Peyer's patch (tissue), 4 donors: ENCODE data around the gene MIPOL1. TPM values are rescaled to one million over a fixed set of nuclear protein-coding genes. Genes with fewer than 3 reads are reported as not detected.

Experiments
- DNase-seq, 3 donors: peaks; one replicate each; pipeline ENCODE4 v3.0.0-alpha.2; 2017 to 2019
- H3K27ac ChIP-seq, 4 donors: fragments of 200-600 bp; sonication (generic); one replicate each; pipeline ENCODE4 v1.5.1; 2016 to 2019
- H3K27me3 ChIP-seq, 2 donors: fragments of 200-600 bp; sonication (generic); one replicate each; pipeline ENCODE4 v1.5.1; 2019
- H3K36me3 ChIP-seq, 3 donors: fragments of 200-600 bp; sonication (generic); one replicate each; pipeline ENCODE4 v1.5.1; 2016 to 2019
- H3K4me1 ChIP-seq, 4 donors: fragments of 200-600 bp; sonication (generic); one replicate each; pipeline ENCODE4 v1.5.1; 2016 to 2019
- H3K4me3 ChIP-seq, 4 donors: fragments of 200-600 bp; sonication (generic); 1 replicate in 3 of 4; 2 replicates in 1 of 4; pipeline ENCODE4 v1.5.1; 2016 to 2019; ENCODE audit warnings: mild to moderate bottlenecking in 1 of 4
- H3K9me3 ChIP-seq, 4 donors: fragments of 200-600 bp; sonication (generic); one replicate each; pipeline ENCODE4 v1.5.1; 2016 to 2019; ENCODE audit warnings: mild to moderate bottlenecking in 1 of 4
- POLR2A ChIP-seq, 2 donors: fragments of 450-650 bp; IDR thresholded peaks; one replicate each; pipeline ENCODE4 v1.5.1; 2017; ENCODE audit warnings: antibody characterized with exemption in 2 of 2, mild to moderate bottlenecking in 2 of 2, moderate library complexity in 2 of 2
- small RNA-seq, 2 donors: library from RNA; depleted of rRNA; stranded (forward); fragments of <200 nt; gene quantifications; one replicate each; pipeline ENCODE3, GENCODE V24; 2016
- total RNA-seq, 4 donors: library from RNA; depleted of rRNA; stranded (reverse); fragments of >200 nt; gene quantifications; one replicate each; pipeline ENCODE4 v1.1.0, GENCODE V29; 2016
- TF ChIP-seq, protein P1 (sequence below), 6 experiments: fragments of 450-650 bp in 4 of 6; fragments of 200-600 bp in 2 of 6; sonication (generic) in 1 of 6; IDR thresholded peaks; one replicate each; pipeline ENCODE4 v1.5.1; 2017 to 2019; ENCODE audit warnings: antibody characterized with exemption in 6 of 6, mild to moderate bottlenecking in 3 of 6, moderate library complexity in 1 of 6

MIPOL1 gene
- total RNA-seq, 4 donors from 2014 or later = 5.6 to 42.1 (median 14.9) TPM

DNA sequence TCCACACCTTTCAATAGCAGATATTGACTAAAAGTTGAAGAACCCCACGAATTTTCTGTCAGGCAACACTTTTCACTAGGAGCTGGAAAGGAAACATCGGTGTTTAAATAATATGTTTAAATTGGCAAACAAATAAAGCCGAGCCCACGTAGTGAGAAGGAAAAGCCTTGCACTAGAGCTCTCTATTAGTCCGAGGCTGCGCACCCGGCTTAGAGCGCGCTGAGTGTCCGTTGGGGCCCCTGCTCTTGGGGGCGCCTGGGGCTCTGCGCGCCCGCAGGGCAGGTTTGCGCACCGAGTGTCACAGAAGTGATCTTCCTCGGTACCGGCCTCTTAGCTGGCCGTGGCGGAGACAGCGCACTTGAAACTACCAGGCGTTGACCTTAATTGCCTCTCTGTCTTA lies 404.1 kb downstream of the MIPOL1 start:
- no peak for TF ChIP-seq POLR2A (IDR thresholded peaks at IDR 0.05)
- TF ChIP-seq, protein P1, sequence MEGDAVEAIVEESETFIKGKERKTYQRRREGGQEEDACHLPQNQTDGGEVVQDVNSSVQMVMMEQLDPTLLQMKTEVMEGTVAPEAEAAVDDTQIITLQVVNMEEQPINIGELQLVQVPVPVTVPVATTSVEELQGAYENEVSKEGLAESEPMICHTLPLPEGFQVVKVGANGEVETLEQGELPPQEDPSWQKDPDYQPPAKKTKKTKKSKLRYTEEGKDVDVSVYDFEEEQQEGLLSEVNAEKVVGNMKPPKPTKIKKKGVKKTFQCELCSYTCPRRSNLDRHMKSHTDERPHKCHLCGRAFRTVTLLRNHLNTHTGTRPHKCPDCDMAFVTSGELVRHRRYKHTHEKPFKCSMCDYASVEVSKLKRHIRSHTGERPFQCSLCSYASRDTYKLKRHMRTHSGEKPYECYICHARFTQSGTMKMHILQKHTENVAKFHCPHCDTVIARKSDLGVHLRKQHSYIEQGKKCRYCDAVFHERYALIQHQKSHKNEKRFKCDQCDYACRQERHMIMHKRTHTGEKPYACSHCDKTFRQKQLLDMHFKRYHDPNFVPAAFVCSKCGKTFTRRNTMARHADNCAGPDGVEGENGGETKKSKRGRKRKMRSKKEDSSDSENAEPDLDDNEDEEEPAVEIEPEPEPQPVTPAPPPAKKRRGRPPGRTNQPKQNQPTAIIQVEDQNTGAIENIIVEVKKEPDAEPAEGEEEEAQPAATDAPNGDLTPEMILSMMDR (IDR thresholded peaks at IDR 0.05) = no peak
- H3K36me3 ChIP-seq = no peaks in the 10 kb centered on the region
- peaks cover 0 to 7% (median 0%) of the 10 kb centered on the region in 4 donors for H3K9me3 ChIP-seq
- H3K4me1 ChIP-seq = peaks cover 0 to 35% (median 0%) of the 10 kb centered on the region in 4 donors
- H3K27me3 ChIP-seq = peaks cover 0 to 29% of the 10 kb centered on the region in 2 donors
- no peak overlapping the region for H3K27ac ChIP-seq
- H3K4me3 ChIP-seq = no peak overlapping the region
- no peak for DNase-seq

Small RNA genes within 50 kb of the gene (small RNA-seq; reads per million reads assigned to genes)
- 0 reads per million in 2 donors for gene RNU6-273P
- gene RNU6-886P = 0 reads per million in 2 donors

Other genes with a start within 250 kb of the MIPOL1 start
- gene SLC25A21, start 25.3 kb upstream of the MIPOL1 start, total RNA-seq = 1 to 10 TPM in 1 of 4 donors, under 1 TPM in 1, not detected in 2; 0.70 to 1.6 TPM